Gastroesophageal sphincter (tissue), 4 donors: Measurements from ENCODE around the gene LPO. TPM values are rescaled to one million over a fixed set of nuclear protein-coding genes. Genes with fewer than 3 reads are reported as not detected.

Experiments
- ATAC-seq: fragments of 150-250 bp; one replicate; pipeline ENCODE4 v1.9.1; 2016; ENCODE audit warnings: mild to moderate bottlenecking, moderate library complexity
- H3K27ac ChIP-seq, 4 donors: fragments of 200-600 bp; sonication (generic) in 3 of 4; 1 replicate in 3 of 4; 2 replicates in 1 of 4; pipeline ENCODE4 v1.5.1; 2016 to 2019
- H3K27me3 ChIP-seq: fragments of 200-600 bp; sonication (generic); one replicate; pipeline ENCODE4 v1.5.1; 2019
- H3K36me3 ChIP-seq, 2 donors: fragments of 200-600 bp; sonication (generic); one replicate each; pipeline ENCODE4 v1.5.1; 2019; ENCODE audit warnings: control low read depth in 1 of 2
- H3K4me1 ChIP-seq, 3 donors: fragments of 200-600 bp; sonication (generic); 1 replicate in 2 of 3; 2 replicates in 1 of 3; pipeline ENCODE4 v1.5.1; 2016 to 2019; ENCODE audit warnings: control low read depth in 2 of 3
- H3K4me3 ChIP-seq, 2 donors: fragments of 200-600 bp; sonication (generic); one replicate each; pipeline ENCODE4 v1.5.1; 2019; ENCODE audit warnings: mild to moderate bottlenecking in 1 of 2, moderate library complexity in 1 of 2
- H3K9me3 ChIP-seq, 3 donors: fragments of 200-600 bp; sonication (generic); one replicate each; pipeline ENCODE4 v1.5.1; 2017 to 2019; ENCODE audit warnings: control low read depth in 2 of 3
- CTCF ChIP-seq, 4 experiments: fragments of 200-600 bp in 2 of 4; fragments of 450-650 bp in 2 of 4; sonication (generic) in 1 of 4; IDR thresholded peaks; one replicate each; pipeline ENCODE4 v1.5.1; 2017 to 2019; ENCODE audit warnings: antibody characterized with exemption in 4 of 4, mild to moderate bottlenecking in 2 of 4, moderate library complexity in 2 of 4
- EP300 ChIP-seq: sonication (generic); formaldehyde crosslinking; IDR thresholded peaks from one replicate; pipeline ENCODE4 v1.6.1; 2017; ENCODE audit warnings: antibody characterized with exemption, mild to moderate bottlenecking
- POLR2A ChIP-seq, 2 donors: fragments of 450-650 bp; IDR thresholded peaks; one replicate each; pipeline ENCODE4 v1.6.1; 2017; ENCODE audit warnings: antibody characterized with exemption in 2 of 2, mild to moderate bottlenecking in 2 of 2, moderate library complexity in 1 of 2
- POLR2AphosphoS5 ChIP-seq: sonication (generic); formaldehyde crosslinking; IDR thresholded peaks from one replicate; pipeline ENCODE4 v1.6.1; 2017; ENCODE audit warnings: antibody characterized with exemption
- WGBS, 2 donors: methylation state at CpG; one replicate each; pipeline ENCODE4 v1.1.5; 2018; ENCODE audit warnings: low coverage in 1 of 2; 5-methylcytosine and 5-hydroxymethylcytosine counted together
- total RNA-seq, 4 donors: library from RNA; depleted of rRNA; stranded (reverse); fragments of >200 nt; gene quantifications; one replicate each; pipeline ENCODE4 v1.1.0, GENCODE V29; 2016

LPO gene
- total RNA-seq, 4 donors from 2014 or later, result 0.15 to 0.77 TPM; not detected in 2

- H3K36me3 ChIP-seq, result no peaks in the 10 kb centered on the region
- no peak for ATAC-seq
- no peak overlapping the region for H3K27ac ChIP-seq
- 13 to 21% methylated on average over 2 to 4 of the region's 8 CpGs for WGBS, 2 donors
- peaks cover 71% of the 10 kb centered on the region for H3K27me3 ChIP-seq
- TF ChIP-seq CTCF (IDR thresholded peaks at IDR 0.05) (no peak), EP300 (no peak), POLR2AphosphoS5 (no peak), POLR2A (IDR thresholded peaks at IDR 0.05) (no peak)
- no peaks in the 10 kb centered on the region for H3K9me3 ChIP-seq
- no peak overlapping the region for H3K4me3 ChIP-seq
- peaks cover 0 to 2% (median 0%) of the 10 kb centered on the region in 3 donors for H3K4me1 ChIP-seq
These were observed 16.4 kb downstream of the LPO start for GRCh38 chr17:58254803-58255202.

- H3K27me3 ChIP-seq, result peaks cover 72% of the 10 kb centered on the region
- no peak for TF ChIP-seq CTCF (IDR thresholded peaks at IDR 0.05)
- no peak for TF ChIP-seq POLR2A (IDR thresholded peaks at IDR 0.05)
- TF ChIP-seq POLR2AphosphoS5, result no peak
- no peak for TF ChIP-seq EP300
- H3K27ac ChIP-seq, result no peak overlapping the region
- ATAC-seq, result no peak
- WGBS, 2 donors, result 87 to 91% methylated on average over 10 to 11 of the region's 11 CpGs
- no peaks in the 10 kb centered on the region for H3K4me1 ChIP-seq
- no peaks in the 10 kb centered on the region for H3K36me3 ChIP-seq
- no peaks in the 10 kb centered on the region for H3K9me3 ChIP-seq
- H3K4me3 ChIP-seq, result no peak overlapping the region
These were observed 23.8 kb downstream of the LPO start for GRCh38 chr17:58262149-58262548.

DNA sequence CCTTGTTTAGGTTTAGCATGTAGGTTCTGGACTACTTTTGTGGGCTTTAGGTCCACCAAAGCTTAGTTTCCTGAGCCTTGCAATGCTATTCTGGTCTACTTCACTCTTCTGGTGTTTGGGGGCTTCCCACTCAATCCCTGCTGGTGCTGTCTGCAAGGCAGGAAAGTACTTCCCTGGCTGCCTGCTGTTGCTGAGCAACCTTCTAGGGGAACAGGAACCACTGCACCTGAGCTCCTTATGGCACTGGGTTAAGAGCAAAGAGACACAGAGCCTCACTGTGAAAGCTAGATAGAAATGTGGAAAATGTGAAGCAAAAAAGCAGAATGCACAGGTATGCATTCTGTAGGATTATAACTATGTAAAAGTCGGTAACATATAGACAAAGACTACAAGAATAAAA lies 25.4 kb downstream of the LPO start:
- H3K27me3 ChIP-seq, result peaks cover 76% of the 10 kb centered on the region
- no peak for ATAC-seq
- no peaks in the 10 kb centered on the region for H3K36me3 ChIP-seq
- 63 to 72% methylated on average over 1 of the region's 1 CpG for WGBS, 2 donors
- no peaks in the 10 kb centered on the region for H3K4me1 ChIP-seq
- no peak overlapping the region for H3K4me3 ChIP-seq
- no peak overlapping the region for H3K27ac ChIP-seq
- H3K9me3 ChIP-seq, result no peaks in the 10 kb centered on the region
- no peak for TF ChIP-seq CTCF (IDR thresholded peaks at IDR 0.05)
- no peak for TF ChIP-seq EP300
- TF ChIP-seq POLR2AphosphoS5, result no peak
- TF ChIP-seq POLR2A (IDR thresholded peaks at IDR 0.05), result no peak

GRCh38 chr17:58264407-58265103 lies 26.2 kb downstream of the LPO start:
- ATAC-seq, result no peak
- TF ChIP-seq POLR2AphosphoS5 (no peak), POLR2A (IDR thresholded peaks at IDR 0.05) (no peak)
- H3K27me3 ChIP-seq, result peaks cover 77% of the 10 kb centered on the region
- no peaks in the 10 kb centered on the region for H3K36me3 ChIP-seq
- no peak overlapping the region for H3K4me3 ChIP-seq
- H3K4me1 ChIP-seq, result no peaks in the 10 kb centered on the region
- WGBS, 2 donors, result 48 to 77% methylated on average over 3 to 6 of the region's 6 CpGs
- no peak overlapping the region for H3K27ac ChIP-seq
- no peaks in the 10 kb centered on the region for H3K9me3 ChIP-seq

DNA sequence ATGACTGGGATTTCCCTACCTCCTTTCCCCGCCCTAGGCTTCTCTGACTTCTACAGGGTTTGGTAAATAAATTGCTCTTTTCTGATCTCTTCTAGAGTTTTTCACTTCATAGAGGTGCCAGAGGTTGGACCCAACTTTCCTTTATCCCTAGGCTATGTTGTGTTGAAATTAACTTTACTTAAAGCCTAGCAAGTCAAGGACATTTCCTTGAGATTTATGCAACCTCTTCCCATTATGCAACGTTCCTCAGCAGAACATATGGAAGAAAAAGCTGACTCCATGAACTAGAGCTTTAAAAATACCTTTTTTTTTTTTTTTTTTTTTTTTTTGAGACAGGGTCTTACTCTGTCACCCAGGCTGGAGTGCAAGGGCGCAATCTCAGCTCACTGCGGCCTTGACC lies 26.9 kb downstream of the LPO start:
- Histone ChIP-seq H3K9me3 (no peaks in the 10 kb centered on the region), H3K4me3 (no peak overlapping the region), H3K27ac (no peak overlapping the region), H3K36me3 (no peaks in the 10 kb centered on the region), H3K27me3 (peaks cover 74% of the 10 kb centered on the region), H3K4me1 (no peaks in the 10 kb centered on the region)
- ATAC-seq, result no peak
- WGBS, 2 donors, result 66 to 84% methylated on average over 3 to 4 of the region's 4 CpGs
- TF ChIP-seq EP300 (no peak), POLR2AphosphoS5 (no peak), CTCF (IDR thresholded peaks at IDR 0.05) (no peak), POLR2A (IDR thresholded peaks at IDR 0.05) (no peak)
